Stimulated activated CD4-positive, alpha-beta T cell treated with anti-CD3 and anti-CD28 coated beads, Interleukin-4, amount 100 ng/mL, for 4 hours (primary cell): ENCODE data around the gene NOVA2.
A peak's percentile ranks its signal among the peaks of the same experiment; 100 is the strongest.

Experiments used
- DNase-seq, 2 experiments: peaks; one replicate each; pipeline ENCODE4 v3.0.0-alpha.2; 2020

The NOVA2 gene

DNA sequence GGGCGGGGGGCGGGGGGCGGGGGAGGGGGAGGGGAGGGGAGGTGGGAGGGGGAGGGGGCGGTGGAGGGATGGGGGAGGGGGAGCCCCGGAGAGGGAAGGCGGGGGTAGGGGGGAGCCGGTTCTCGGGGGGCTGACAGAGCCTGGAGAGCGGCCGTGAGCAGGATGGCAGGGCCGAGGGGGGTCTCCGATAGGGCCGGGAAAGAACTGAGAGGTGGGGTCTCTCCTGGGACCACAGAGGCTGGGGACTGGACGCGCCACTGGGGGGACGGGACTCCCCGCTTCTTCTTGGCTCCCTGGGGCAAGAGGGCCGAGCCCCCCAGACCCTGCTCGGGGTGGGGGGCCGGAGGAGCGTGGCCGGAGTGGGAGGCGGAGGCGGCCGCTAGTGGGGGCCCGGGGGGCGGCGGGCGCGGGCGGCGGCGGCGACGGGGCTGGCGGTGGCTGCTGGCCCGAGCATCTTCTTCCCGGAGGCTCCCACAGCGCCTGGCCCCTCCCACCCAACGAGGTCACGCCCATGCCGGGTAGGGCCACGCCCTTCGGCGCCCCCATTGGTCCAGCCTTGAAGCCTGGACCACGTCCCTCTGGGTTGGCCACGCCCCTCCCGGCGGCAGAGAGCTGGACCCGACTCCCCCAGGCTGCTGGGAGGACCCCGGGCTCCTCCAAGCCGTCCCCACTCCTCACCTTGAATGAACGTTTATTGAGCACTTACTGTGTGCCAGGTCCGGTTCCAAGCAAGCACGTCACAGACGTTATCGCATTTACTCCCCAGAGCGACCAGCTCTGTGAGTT lies at the start of gene NOVA2:
Gene NOVA2 (minus strand): TSS at position 313 of the 786 bp plus-strand sequence. CDS start 514 bp downstream, outside the sequence.
- peak in 1 of 2 experiments; percentile 12 for DNase-seq

- DNase-seq = no peak
These were observed 49.7 kb upstream of the NOVA2 start for GRCh38 chr19:46023311-46023779.

DNA sequence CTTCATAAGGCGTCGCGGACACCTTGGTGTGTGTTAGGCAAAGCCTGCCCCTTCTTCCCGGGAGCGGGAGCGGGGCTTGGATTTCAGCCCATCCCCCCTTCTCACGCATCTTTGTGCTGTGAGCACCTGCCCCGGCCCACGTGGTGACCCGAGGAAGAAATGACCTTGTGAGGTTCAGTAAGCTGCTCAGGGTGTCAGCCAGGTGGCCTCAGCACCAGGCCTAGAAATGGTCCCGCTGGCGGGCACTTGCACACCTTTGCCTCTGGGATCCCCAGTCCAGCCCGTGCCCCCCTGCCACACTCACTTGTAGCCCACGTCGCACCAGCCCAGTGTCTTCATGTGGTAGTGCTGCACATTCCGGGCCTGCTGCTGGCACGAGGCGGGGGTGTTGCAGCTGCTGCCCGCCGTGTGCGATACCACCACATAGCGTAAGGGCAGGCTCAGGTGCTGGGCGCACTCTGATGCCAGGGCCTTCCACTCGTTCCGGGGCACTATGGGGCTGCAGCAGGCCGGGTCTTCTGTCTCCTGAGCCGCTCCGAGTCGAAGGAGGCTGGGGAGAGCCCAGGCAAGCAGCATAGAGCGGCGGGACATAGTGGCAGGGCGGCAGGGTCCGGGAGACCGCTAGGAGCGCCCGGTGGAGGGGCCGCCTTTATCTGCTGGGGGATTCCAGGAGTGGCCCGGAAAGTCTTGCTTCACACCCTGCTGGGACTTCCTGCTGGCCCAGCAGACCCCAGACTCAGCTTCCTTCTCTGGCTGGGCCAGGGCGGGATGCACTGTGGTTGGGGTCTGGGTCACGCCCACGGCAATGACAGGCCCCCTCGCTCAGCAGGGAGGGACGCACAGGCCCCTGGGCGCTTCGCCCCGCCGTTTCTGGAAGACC lies 49.0 kb upstream of the NOVA2 start, which contains the start of gene PGLYRP1:
Gene PGLYRP1 (minus strand): TSS at position 623 of the 880 bp plus-strand sequence. CDS start 32 bp downstream, at position 591.
- DNase-seq = no peak

- no peak for DNase-seq
These were observed 48.4 kb upstream of the NOVA2 start for GRCh38 chr19:46022061-46022430.

DNA sequence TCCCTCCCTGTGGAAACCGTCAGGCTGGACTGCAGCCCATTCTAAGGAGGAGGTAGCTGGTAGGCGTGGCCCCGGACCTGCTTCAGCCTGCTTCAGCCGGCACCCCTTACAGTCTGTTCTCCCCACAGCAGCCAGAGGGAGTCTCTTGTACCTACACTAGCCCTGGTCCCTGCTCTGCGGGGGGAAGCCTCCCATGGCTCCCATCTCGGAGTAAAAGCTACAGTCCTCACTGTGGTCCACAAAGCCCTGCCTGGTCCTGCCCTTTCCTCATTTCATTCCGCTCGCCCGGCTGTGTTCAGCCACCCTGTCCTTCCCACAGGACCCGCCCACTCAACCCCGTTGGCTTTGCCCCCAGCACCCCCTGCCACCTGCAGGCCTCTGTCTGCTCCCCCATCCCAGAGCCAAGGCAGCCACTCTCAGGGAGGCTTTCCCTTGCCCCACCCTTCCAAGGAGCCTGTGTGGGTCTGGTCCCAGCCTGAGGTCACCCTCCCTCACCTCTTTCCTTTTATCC lies 47.9 kb upstream of the NOVA2 start:
- no peak for DNase-seq

- no peak for DNase-seq
These were observed 47.1 kb upstream of the NOVA2 start for GRCh38 chr19:46020819-46021125.

- no peak for DNase-seq
These were observed 45.6 kb upstream of the NOVA2 start for GRCh38 chr19:46019270-46019669.

GRCh38 chr19:46018729-46019251 lies 45.1 kb upstream of the NOVA2 start:
- no peak for DNase-seq

DNA sequence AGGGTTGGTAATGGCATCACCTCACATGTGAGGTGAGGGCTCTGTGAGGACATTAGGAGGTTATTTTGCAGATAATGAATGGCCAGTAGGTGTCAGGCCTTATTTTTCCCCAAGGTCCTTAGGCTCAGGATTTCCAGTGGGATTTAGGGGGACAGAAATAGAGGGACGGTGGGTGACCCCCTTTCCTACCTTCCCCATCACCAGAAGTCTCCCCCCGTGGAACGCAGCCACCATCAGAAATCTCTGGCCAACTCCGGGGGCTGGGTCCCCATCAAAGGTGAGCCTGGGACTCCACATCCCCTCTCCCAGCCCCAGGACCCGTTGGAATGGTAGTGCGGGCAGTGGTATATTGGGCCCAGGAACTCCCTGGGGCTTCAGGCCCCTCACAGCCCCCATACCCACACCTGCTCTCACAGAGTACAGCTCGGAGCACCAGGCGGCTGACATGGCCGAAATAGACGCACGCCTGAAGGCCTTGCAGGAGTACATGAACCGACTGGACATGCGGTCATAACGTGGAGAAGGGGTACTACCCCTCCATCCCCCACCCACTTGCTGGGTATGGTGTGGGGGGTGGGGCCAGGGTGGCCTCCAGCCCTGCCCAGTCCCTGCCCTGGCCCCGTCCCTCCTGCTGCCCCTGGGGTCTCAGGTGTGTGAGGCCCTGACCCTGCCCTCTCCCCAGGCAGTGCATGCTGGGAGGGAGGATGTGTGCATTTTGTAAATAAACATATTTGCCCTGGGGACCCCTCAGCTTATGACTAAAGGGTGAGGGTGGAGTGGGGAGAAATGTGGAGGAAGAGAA lies 44.4 kb upstream of the NOVA2 start:
- DNase-seq = no peak

DNA sequence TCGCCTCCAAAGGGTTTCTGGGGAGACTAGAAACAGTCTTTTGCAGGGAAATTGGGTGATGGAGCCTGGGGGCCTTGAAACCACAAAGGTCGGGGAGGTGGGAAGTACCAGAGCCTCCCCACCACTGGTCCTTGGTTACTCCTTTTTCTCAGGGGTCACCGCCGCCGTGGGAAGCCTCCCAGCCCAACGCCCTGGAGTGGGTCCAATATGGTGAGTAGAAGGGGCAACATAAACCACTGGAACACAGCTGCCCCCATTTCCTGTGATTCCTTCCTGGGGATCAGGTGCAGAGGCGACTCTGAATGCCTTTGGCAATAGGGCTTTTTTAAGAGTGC lies 43.4 kb upstream of the NOVA2 start:
- no peak for DNase-seq

DNA sequence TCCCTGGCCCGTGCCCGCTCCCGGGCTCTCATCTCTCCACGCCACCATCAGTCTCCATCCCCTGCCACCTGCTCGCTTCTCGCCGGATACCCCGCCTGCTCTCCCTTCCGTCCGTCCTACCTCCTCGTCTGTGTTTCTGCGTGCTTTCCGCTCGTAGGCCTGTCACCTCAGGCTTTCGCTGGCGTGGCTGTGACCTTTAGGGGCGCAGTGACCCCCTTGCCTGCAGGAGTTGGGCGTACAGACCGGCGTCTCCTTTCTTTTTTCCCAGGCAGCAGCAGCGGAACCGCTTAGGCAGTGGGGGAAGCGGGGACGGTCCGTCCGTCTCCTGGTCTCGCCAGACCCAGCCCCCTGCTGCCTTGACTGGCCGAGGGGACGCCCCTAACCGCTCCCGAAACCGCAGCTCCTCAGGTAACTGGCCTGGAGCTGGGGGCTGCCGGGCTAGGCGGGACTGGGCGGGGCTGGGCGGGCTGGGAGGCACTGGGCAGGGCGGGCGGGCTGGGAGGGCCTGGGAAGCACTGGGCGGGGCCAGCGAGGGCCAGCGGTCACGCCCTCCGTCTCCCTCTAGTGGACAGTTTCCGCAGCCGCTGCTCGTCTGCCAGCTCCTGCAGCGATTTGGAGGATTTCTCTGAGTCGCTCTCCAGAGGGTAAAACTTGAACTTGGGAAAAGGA lies 42.9 kb upstream of the NOVA2 start:
- DNase-seq = peak; percentile 74 to 83

GRCh38 chr19:46015687-46016425 lies 42.2 kb upstream of the NOVA2 start:
- DNase-seq = peak; percentile 34 to 40

- peak; percentile 56 to 68 for DNase-seq
These were observed 41.4 kb upstream of the NOVA2 start for GRCh38 chr19:46014941-46015686.

DNA sequence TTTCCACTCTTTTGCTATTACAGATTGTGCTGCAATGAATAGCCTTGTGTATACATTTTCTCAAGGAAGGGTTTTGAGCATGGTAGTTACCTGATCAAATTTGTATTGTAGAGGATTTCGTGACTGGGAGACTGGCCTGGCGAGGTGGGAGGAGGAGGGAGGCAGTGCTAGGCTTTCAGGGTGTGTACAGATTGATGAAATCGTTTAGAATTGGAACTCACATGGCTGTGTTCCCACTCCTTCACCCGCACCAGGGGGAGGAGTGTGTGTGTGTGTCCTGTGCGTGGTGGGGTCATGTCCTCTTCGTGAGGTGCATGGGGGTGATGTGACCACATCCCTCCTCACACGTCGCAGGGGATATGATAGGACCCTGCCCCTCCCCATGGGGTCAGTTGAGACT lies 40.9 kb upstream of the NOVA2 start:
- no peak for DNase-seq

- DNase-seq = peak; percentile 41 to 59
These were observed 36.2 kb upstream of the NOVA2 start for GRCh38 chr19:46009530-46010510.

DNA sequence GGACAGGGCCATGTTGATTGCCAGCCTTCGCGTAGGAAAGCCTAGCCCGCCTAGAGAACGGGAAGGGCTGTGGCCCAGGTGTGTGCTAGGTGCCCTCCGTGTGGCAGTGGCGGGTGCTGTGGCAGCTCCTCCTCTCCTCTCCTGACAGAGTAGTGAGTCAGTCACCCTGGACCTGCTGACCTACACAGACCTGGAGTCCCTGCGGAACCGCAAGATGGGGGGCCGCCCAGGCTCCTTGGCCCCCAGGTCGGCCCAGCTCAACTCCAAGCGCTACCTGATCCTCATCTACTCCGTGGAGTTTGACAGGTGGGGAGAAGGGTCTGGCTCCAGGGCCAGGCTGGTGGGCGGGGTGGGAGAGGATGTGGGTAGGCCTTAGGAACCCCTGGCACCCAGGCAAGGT lies 32.7 kb upstream of the NOVA2 start:
- DNase-seq = no peak

DNA sequence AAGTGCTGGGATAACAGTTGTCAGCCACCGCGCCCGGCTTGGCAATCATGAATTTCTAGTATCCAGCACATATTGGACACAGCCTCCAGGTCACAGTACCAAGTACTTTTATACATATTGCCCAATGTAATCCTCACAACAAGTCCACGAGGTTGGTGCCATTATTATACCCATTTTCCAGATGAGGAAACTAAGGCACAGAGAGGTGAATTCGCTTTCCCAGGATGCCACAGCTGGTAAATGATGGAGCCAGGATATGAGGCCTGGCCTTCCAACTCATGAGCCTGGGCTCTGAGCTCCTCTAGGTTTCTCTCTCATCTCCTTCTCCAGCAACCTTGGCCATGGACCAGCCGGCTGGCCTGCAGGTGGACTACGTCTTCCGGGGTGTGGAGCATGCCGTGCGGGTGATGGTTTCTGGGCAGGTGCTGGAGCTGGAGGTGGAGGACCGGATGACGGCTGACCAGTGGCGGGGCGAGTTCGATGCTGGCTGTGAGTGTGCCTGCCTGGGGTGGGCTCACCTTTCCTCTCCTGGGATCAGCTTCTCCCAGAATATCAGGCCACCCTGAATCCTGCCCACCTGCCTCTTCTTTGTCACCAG lies 29.1 kb upstream of the NOVA2 start:
- DNase-seq = no peak

GRCh38 chr19:46000491-46001246 lies 27.0 kb upstream of the NOVA2 start:
- peak; percentile 63 to 83 for DNase-seq
